GDM1 (cell line): ENCODE measurements around the gene PUS7.
"Not testable (repeated sequence)": the region's sequence is repeated elsewhere in the genome, so short reads cannot be mapped to it uniquely, and the experiment has no call there.

Experiments
- DNase-seq: peaks from one replicate; lab custom pipeline; 2025; lab: John Stamatoyannopoulos, UW

PUS7 gene

DNA sequence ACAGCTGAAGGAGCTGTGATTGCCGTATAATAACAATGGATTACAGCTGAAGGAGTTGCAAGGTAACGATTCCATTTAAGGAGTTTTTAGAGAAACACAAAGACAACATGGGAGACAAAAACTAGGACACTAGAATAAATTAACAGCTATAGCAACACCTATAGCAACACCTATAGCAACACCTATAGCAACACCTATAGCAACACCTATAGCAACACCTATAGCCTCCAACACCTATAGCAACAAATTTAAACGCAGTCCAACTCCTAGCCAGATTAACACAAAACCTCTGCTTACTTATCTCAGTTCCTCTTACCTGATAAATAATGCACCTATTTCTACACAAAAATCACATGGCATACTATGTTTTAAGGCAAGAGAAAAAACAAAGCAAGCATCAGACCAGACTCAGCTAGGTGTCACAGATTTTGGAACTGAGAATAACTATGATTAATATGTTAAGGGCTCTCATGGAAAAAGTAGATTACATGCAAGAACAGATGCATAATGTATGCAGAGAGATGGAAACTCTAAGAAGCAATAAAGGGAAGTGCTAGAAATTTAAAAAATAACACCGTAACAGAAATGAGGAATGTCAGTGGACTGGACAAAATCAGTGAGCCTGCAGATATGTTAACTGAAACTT is 77.6 kb downstream of the PUS7 start:
- no peak for DNase-seq

DNA sequence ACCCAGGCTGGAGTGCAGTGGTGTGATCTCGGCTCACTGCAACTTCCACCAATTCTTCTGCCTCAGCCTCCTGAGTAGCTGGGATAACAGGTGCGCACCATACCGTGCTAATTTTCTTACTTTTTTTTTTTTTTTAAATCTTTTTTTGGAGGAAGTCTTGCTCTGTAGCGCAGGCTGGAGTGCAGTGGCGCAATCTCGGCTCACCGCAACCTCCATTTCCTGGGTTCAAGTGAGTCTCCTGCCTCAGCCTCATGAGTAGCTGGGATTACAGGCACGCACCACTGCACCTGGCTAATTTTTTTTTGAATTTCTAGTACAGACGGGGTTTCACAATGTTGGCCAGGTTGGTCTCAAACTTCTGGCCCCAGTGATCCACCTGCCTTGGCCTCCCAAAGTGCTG is 79.9 kb downstream of the PUS7 start:
- DNase-seq: not testable (repeated sequence)

DNA sequence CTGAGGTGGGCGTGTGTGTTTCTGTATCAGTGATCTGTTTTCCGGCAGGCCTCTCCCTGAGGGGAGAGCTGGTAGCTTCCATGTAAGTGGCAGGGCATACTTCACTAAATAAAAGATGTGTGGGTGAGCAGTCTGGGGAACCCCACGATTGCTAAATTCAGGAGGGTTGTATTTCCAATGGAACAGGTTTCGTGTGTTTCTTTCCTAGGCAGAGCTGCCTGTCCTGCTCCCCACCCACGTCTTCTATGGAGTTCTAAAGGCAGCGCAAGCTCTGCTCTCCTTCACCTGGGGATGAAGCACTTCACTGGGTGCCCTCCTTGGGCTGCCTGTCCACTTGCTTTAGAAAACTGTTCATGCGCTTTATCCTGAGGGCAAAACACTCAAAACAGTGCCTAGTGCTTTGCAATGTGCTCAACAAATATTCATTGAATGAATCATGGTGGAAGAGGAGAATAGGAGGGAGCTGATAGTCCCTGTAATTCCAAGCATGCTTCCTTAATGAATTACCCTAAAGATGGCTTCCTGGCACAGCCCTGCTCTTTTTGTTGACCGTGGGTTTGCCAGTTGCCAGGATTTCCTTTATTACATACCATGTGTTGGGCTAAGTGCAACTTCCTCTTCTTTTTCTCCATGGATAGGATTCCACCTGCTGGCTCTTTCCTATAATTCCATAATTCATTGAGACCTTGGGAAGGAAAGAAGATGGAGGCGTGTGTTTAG is 82.7 kb downstream of the PUS7 start:
- DNase-seq: no peak

DNA sequence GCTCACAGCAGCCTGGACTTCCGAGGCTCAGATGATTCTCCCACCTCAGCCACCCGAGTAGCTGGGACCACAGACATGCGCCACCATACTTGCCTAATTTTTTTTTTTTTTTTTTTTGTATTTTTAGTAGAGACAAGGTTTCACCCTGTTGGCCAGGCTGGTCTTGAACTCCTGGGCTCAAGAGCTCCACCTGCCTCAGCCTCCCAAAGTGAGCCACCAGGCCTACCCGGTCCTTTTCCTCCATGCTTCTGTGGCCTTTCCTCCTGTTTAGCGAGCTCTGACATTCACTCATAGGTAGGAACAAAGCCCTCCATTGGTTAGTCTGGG is 83.3 kb downstream of the PUS7 start:
- DNase-seq: no peak

DNA sequence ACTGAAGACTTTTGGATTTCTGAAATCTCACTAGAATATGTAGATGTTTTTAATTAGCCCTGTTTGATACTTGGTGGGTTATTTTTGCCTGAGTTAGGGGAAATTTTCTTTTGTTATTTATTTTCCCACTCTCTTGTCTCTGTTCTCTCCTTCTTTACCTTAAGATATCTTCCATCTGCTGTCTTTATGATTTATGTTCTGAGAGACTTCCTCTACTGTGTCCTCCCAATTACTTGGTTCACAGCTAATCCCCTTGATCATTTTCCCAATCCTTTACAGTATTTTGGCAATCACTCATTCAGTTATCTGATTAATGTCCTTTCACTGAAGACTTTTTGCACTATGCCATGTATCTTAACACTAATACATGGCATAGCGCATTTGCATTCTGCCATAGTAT is 83.8 kb downstream of the PUS7 start:
- no peak for DNase-seq

DNA sequence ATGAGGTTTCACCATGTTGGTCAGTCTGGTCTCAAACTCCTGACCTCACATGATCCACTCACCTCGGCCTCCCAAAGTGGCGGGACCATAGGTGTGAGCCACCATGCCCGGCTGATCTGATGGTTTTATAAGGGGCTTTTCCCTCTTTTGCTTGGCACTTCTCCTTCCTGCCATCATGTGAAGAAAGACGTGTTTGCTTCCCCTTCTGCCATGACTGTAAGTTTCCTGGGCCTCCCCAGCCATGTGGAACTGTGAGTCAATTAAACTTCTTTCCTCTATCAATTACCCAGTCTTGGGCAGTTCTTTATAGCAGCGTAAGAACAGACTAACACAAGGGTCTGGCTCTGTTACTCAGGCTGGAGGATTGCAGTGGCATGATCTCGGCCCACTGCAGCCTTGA is 84.7 kb downstream of the PUS7 start:
- DNase-seq: not testable (repeated sequence)

DNA sequence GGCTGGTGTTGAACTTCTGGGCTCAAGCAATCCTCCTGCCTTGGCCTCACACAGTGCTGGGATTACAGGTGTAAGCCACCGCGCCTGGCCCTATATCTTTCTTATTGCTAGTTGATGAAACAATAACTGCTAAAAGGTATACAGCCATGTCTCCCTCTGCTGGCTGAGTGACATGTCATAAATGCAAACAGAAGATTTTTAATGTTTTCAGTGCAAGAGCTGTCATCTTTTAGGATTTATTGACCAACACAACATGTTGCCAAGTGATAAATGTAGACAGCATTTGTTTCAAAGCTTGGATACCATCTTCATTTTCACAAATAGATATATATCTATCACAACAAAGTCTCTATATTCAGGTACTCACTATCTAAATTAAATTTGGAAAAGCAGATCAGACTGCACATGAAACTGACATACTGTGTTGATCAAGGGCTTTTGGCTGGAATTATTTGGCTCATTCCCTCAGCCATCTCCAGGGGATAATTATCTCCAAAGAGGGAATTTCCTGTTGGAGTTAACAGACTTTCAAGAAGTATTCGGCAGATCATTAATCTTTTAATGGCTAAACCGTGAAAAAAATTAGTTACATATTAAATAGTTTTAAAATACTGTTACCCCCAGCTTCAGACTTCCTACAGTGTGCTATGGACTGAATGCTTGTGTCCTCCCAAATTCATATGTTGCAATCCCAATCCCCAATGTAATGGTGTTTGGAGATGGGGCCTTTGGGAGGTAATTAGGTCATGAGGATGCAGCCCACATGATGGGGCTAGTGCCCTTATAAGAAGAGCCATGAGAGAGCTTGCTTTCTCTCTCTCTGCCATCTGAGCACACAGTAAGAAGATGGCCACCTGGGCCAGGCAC is 92.1 kb downstream of the PUS7 start:
- peak; percentile 12 for DNase-seq

DNA sequence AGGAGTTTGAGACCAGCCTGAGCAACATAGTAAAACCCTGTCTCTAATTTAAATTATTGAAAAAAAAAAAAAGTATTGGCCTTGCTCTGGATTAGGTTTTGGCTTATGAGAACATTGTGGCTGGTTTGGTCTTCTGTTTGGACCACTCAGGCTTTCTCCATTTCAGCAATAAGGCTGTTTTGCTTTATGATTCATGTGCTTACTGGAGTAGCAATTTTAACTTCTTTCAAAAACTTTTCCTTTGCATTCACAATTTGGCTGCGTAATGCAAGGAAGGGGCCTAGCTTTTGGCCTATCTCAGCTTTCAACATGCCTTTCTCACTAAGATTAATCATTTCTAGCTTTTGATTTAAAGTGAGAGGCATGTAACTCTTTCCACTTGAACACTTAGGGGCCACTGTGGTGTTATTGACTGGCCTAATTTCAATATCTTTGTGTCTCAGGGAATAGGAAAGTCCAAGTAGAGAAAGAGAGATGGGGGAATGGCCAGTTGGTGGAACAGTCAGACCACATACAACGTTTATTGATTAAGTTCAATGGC is 95.4 kb downstream of the PUS7 start:
- DNase-seq: no peak

DNA sequence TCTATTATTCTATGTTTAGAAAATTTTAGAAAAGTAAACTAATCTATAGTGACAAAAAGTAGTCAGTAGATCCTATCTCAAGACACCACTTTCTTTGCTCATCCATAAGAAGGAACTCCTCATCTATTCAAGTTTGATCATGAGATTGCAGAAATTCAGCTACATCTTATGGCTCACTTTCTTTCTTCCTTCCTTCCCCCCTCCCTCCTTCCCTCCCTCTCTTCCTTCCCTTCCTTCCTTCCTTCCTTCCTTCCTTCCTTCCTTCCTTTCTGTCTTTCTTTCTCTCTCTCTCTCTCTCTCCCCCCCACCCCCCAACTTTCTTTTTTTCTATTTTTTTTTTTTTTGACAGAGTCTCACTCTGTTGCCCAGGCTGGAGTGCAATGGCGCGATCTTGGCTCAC is 98.1 kb downstream of the PUS7 start:
- DNase-seq: no peak

DNA sequence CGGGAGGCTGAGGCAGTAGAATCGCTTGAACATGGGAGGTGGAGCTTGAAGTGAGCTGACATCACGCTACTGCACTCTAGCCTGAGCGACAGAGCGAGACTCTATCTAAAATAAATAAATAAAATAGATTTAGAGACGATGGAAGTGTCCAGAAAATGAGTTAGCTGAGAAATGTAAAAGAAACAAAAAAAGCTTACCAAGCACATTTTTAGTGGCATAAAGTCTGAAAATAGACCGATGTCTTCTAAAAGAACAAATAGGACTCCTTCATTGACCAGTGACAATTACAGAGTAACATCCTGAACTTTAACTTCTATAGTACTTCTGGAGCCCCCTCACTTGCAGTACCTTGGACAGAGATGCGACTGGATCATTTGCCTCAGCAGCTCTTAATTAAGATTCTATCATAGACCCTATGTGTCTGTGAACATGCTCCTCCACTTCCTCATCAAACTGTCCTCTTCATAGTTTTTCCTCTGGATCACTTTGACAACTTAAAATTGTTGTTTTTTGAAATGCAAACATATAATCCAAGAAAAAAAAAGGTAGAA is 108.1 kb downstream of the PUS7 start:
- no peak for DNase-seq

DNA sequence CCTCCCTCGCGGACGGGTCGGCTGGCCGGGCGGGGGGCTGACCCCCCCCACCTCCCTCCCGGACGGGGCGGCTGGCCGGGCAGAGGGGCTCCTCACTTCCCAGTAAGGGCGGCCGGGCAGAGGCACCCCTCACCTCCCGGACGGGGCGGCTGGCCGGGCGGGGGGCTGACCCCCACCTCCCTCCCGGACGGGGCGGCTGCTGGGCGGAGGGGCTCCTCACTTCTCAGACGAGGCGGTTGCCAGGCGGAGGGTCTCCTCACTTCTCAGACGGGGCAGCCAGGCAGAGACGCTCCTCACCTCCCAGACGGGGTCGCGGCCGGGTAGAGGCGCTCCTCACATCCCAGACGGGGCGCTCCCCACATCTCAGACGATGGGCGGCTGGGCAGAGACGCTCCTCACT is 111.3 kb downstream of the PUS7 start:
- not testable (repeated sequence) for DNase-seq

DNA sequence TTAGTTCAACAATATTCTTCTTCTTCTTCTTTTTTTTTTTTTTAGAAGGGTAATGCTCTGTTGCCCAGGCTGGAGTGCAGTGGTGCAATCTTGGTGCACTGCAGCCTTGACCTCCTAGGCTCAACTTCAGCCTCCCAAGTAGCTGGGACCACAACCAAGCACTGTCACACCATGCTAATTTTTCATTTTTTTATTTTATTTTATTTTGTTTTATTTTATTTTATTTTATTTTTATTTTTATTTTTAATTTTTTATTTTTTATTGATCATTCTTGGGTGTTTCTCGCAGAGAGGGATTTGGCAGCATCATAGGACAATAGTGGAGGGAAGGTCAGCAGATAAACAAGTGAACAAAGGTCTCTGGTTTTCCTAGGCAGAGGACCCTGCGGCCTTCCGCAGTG is 112.3 kb downstream of the PUS7 start:
- DNase-seq: not testable (repeated sequence)

DNA sequence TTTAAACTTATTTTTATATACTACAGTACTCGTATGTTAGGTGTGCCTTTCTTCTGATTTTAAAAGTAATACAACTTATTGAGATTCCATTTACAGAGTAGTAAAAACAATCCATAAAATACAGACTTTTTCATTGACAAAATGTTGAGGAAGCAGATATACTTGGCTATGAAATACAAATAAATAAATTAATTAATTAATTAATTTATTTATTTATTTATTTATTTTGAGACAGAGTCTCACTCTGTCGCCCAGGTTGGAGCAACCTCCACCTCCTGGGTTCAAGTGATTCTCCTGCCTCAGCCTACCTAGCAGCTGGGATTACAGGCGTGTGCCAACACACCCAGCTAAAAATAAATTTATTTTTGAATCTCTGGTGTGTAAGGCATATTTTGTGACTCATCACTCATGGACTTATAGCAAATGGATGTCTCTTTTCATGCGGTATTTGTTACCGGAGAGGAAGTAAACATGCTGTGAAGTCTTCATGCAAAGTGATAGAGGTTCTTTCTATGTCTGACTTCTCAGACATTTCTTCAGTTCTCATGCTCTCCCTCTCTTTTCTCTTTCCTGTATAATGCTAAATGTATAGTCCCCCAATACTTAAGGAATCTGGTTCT is 113.2 kb downstream of the PUS7 start:
- DNase-seq: no peak
